ENCODE data around the gene DOCK11.

DNA sequence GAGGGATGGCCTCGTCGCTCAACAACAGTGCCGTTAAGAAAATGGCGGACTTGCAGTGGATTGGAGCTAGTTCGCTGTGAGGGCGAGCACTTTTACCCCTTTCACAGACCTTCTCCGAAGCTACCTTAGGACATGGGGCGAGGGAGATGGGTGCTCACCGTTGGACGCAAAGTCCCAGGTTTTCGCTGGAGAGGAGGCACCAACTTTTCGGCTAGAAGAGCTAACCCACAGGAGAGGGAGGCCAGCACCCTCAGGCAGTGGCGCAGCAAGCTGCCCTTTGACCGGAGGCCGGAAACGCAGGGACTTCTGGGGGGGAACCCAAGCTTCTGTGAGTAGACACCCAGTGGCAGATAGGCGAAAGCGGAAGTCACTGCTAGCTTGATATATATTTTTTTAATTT, 138.7 kb downstream of the DOCK11 start:
- TF ChIP-seq, protein P1, sequence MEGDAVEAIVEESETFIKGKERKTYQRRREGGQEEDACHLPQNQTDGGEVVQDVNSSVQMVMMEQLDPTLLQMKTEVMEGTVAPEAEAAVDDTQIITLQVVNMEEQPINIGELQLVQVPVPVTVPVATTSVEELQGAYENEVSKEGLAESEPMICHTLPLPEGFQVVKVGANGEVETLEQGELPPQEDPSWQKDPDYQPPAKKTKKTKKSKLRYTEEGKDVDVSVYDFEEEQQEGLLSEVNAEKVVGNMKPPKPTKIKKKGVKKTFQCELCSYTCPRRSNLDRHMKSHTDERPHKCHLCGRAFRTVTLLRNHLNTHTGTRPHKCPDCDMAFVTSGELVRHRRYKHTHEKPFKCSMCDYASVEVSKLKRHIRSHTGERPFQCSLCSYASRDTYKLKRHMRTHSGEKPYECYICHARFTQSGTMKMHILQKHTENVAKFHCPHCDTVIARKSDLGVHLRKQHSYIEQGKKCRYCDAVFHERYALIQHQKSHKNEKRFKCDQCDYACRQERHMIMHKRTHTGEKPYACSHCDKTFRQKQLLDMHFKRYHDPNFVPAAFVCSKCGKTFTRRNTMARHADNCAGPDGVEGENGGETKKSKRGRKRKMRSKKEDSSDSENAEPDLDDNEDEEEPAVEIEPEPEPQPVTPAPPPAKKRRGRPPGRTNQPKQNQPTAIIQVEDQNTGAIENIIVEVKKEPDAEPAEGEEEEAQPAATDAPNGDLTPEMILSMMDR (IDR thresholded peaks at IDR 0.05; ENCODE audit: borderline replicate concordance, extremely low read depth, low read length, poor library complexity, severe bottlenecking): no peak
- TF ChIP-seq EZH2 (IDR thresholded peaks at IDR 0.05; ENCODE audit: borderline replicate concordance, low read depth, low read length, severe bottlenecking): no peak

All from DND-41 (cell line).